ENCODE measurements around the gene SURF1.

SURF1 gene

GRCh38 chr9:133303266-133304157 is 52.8 kb downstream of the SURF1 start:
- no peak overlapping the region for H3K4me2 ChIP-seq (ENCODE audit: insufficient read depth, low read length)
- ATAC-seq (ENCODE audit: insufficient read depth, low read depth): no peak
- H3K9me3 ChIP-seq (ENCODE audit: insufficient read depth, low read length, severe bottlenecking): no peaks in the 10 kb centered on the region
- no peak overlapping the region for H3K27ac ChIP-seq (ENCODE audit: low read length)
- TF ChIP-seq EZH2 (IDR thresholded peaks at IDR 0.05; ENCODE audit: borderline replicate concordance, low read depth, low read length, severe bottlenecking): no peak
- no peaks in the 10 kb centered on the region for H4K20me1 ChIP-seq (ENCODE audit: insufficient read depth, low read length)
- H3K36me3 ChIP-seq (ENCODE audit: insufficient read depth, low read length): no peaks in the 10 kb centered on the region
- H3K4me3 ChIP-seq (ENCODE audit: low read depth in 1 of 2, low read length in 2 of 2): no peak overlapping the region
- DNase-seq: no peak
- H3K27me3 ChIP-seq (ENCODE audit: insufficient read depth, low read length, poor library complexity): no peaks in the 10 kb centered on the region
- no peaks in the 10 kb centered on the region for H3K4me1 ChIP-seq (ENCODE audit: insufficient read depth, low read length)
- H2AFZ ChIP-seq (ENCODE audit: low read depth, low read length): no peak overlapping the region
- no peak overlapping the region for H3K9ac ChIP-seq (ENCODE audit: low read depth, low read length)
- H3K79me2 ChIP-seq (ENCODE audit: insufficient read depth, low read length): no peaks in the 10 kb centered on the region

Data from DND-41 (cell line).